GM19239 (cell line): ENCODE results near the gene EPS8L3.
"Not testable (repeated sequence)": the region's sequence is repeated elsewhere in the genome, so short reads cannot be mapped to it uniquely, and the experiment has no call there.

Source experiments
- DNase-seq: peaks from one replicate; pipeline ENCODE4 v3.0.0; 2011; ENCODE audit warnings: low spot score; ENCODE audit not compliant: insufficient read length
- FAIRE-seq: peaks from 2 replicates; lab custom pipeline; 2011; peaks lifted over from hg19 to GRCh38; lab: Jason Lieb, UNC

EPS8L3 gene

DNA sequence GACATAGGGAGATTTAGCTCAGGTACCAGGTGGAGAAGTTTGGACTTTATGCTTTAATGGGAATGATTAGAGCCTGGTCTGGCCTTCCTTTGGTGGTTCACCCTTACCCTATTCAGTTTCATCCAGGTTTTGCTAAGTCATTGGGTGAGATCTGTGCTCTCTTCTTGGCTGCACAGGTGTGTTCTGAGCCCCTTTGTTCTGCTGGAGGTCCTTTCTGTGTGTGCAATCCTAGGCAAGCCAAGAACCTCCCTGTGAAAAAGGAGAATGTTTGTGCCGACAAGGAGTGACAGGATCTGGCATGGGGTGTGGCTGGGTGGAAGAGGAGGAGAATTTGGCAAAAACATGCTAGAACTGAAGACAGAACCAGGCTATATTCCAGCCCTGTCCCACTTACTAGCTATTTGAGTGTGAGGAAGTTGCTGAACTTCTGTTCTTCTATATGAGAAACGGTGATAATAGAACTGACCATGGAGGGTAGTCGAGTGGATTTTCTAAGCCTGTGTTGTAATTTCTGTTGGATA lies 47.1 kb downstream of the EPS8L3 start:
- DNase-seq: no peak
- no peak for FAIRE-seq

- FAIRE-seq: no peak
- DNase-seq: no peak
Measured at GRCh38 chr1:109716121-109716520, 47.6 kb downstream of the EPS8L3 start.

- FAIRE-seq (no peak), DNase-seq (no peak)
Measured at GRCh38 chr1:109714661-109715372, 48.9 kb downstream of the EPS8L3 start.

DNA sequence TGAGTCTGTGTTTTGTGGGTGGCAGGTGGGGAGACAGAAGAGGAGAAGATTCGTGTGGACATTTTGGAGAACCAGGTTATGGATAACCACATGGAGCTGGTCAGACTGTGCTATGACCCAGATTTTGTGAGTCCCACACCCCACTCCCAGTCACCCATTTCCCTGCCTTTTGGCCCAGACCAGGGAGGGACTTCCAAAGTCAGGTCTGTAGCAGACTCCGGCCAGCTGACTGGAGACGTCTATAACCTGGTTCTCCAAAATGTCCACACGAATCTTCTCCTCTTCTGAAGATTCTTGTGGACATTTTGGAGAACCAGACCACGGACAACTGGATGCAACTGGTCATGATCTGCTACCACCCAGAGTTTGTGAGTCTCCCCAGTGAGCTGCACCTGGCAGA lies 50.1 kb downstream of the EPS8L3 start:
- FAIRE-seq (no peak), DNase-seq (no peak)

DNA sequence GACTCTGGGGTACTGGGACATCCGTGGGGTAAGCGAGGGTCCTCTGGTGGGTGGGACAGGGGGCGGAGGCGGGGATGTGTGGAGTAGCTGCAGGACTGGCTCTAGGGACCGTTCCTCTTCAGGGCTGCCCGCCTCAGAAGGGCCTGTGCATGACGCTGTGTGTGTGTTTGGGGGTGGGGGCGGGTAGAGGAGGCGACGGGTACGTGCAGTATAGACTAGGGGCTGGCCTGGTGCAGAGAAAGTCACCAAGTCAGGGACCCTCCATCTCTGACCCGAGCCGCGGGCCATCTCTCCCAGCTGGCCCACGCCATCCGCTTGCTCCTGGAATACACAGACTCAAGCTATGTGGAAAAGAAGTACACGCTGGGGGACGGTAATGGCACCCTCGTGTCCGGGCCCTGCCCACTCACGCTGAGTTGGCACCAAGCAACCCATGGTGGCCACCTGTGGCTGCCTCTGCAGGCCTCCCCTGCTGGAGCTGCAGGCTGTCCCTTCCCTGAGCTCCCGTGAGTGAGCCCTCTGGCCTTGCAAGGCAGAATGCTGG lies 51.3 kb downstream of the EPS8L3 start:
- no peak for DNase-seq
- FAIRE-seq: no peak

GRCh38 chr1:109711593-109712320 lies 52.0 kb downstream of the EPS8L3 start, which contains the start of gene GSTM5:
GSTM5 (plus strand) TSS chr1:109712251; CDS start chr1:109712313, 62 bp downstream.
- not testable (repeated sequence) for FAIRE-seq, DNase-seq

DNA sequence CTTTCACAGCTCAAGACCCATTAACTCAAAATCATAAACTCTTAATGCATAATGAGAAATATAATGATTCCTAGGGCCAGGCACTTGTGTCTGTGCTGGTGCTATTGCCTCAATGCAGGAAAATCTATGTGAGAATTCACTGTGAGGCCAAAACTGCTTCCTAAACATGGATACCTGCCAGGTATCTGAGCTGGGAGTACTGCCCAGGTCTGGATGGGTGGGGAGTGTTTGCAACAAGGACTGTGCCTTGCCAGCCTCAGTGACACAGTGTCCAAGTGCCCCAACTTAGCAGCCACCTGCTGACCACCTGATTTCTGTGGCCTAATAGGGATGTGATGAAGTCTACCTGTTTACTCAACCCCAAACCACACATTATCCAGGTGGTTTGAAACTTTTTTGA lies 53.9 kb downstream of the EPS8L3 start:
- not testable (repeated sequence) for FAIRE-seq, DNase-seq

GRCh38 chr1:109708949-109709348 lies 54.8 kb downstream of the EPS8L3 start:
- DNase-seq, FAIRE-seq: not testable (repeated sequence)

GRCh38 chr1:109705411-109705810 lies 58.3 kb downstream of the EPS8L3 start:
- FAIRE-seq (no peak), DNase-seq (no peak)

DNA sequence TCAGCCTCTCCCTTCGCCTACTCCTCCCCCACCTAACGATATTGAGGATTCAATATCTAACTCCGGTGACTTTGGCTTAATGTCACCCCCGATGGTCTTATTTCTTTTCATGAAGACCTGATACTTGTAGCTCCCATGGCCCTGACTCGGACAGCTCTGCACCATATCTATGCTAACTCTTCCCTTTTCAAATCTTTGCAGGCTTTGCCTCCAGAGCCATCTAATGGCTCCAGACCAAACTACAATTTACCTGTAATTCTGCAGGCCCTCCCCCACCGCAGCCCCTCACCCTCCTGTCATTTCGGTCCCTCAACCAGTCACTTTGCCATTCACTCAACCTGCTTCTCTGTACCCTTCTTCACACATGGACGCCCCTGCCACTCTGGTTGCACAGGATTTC lies 59.5 kb downstream of the EPS8L3 start:
- DNase-seq (no peak), FAIRE-seq (no peak)

DNA sequence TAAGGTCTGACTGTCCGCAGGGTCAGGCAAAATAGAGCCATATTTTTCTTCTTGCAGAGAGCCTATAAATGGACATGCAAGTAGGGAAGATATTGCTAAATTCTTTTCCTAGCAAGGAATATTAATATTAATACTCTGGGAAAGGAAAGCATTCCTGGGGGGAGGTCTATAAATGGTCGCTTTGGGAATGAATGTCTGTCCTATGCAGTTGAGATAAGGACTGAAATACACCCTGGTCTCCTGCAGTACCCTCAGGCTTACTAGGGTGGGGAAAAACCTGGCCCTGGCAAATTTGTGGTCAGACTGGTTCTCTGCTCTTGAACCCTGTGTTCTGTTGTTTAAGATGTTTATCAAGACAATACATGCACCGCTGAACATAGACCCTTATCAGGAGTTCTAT lies 60.8 kb downstream of the EPS8L3 start:
- DNase-seq, FAIRE-seq: not testable (repeated sequence)
